Measurements from ENCODE around the gene SASS6.

- TF ChIP-seq POLR2A (IDR thresholded peaks at IDR 0.05): no peak
- TF ChIP-seq CTCF (IDR thresholded peaks at IDR 0.05): no peak
Observed at GRCh38 chr1:100164216-100164615, 31.5 kb upstream of the SASS6 start.

All from right lobe of liver (tissue), 4 donors.